Gastroesophageal sphincter (tissue), 4 donors: Measurements from ENCODE around the gene ERBB4. TPM values are rescaled to one million over a fixed set of nuclear protein-coding genes. Genes with fewer than 3 reads are reported as not detected.

Source experiments
- ATAC-seq: fragments of 150-250 bp; one replicate; pipeline ENCODE4 v1.9.1; 2016; ENCODE audit warnings: mild to moderate bottlenecking, moderate library complexity
- H3K27ac ChIP-seq, 4 donors: fragments of 200-600 bp; sonication (generic) in 3 of 4; 1 replicate in 3 of 4; 2 replicates in 1 of 4; pipeline ENCODE4 v1.5.1; 2016 to 2019
- H3K27me3 ChIP-seq: fragments of 200-600 bp; sonication (generic); one replicate; pipeline ENCODE4 v1.5.1; 2019
- H3K36me3 ChIP-seq, 2 donors: fragments of 200-600 bp; sonication (generic); one replicate each; pipeline ENCODE4 v1.5.1; 2019; ENCODE audit warnings: control low read depth in 1 of 2
- H3K4me1 ChIP-seq, 3 donors: fragments of 200-600 bp; sonication (generic); 1 replicate in 2 of 3; 2 replicates in 1 of 3; pipeline ENCODE4 v1.5.1; 2016 to 2019; ENCODE audit warnings: control low read depth in 2 of 3
- H3K4me3 ChIP-seq, 2 donors: fragments of 200-600 bp; sonication (generic); one replicate each; pipeline ENCODE4 v1.5.1; 2019; ENCODE audit warnings: mild to moderate bottlenecking in 1 of 2, moderate library complexity in 1 of 2
- H3K9me3 ChIP-seq, 3 donors: fragments of 200-600 bp; sonication (generic); one replicate each; pipeline ENCODE4 v1.5.1; 2017 to 2019; ENCODE audit warnings: control low read depth in 2 of 3
- CTCF ChIP-seq, 4 experiments: fragments of 200-600 bp in 2 of 4; fragments of 450-650 bp in 2 of 4; sonication (generic) in 1 of 4; IDR thresholded peaks; one replicate each; pipeline ENCODE4 v1.5.1; 2017 to 2019; ENCODE audit warnings: antibody characterized with exemption in 4 of 4, mild to moderate bottlenecking in 2 of 4, moderate library complexity in 2 of 4
- EP300 ChIP-seq: sonication (generic); formaldehyde crosslinking; IDR thresholded peaks from one replicate; pipeline ENCODE4 v1.6.1; 2017; ENCODE audit warnings: antibody characterized with exemption, mild to moderate bottlenecking
- POLR2A ChIP-seq, 2 donors: fragments of 450-650 bp; IDR thresholded peaks; one replicate each; pipeline ENCODE4 v1.6.1; 2017; ENCODE audit warnings: antibody characterized with exemption in 2 of 2, mild to moderate bottlenecking in 2 of 2, moderate library complexity in 1 of 2
- POLR2AphosphoS5 ChIP-seq: sonication (generic); formaldehyde crosslinking; IDR thresholded peaks from one replicate; pipeline ENCODE4 v1.6.1; 2017; ENCODE audit warnings: antibody characterized with exemption
- WGBS, 2 donors: methylation state at CpG; one replicate each; pipeline ENCODE4 v1.1.5; 2018; ENCODE audit warnings: low coverage in 1 of 2; 5-methylcytosine and 5-hydroxymethylcytosine counted together
- total RNA-seq, 4 donors: library from RNA; depleted of rRNA; stranded (reverse); fragments of >200 nt; gene quantifications; one replicate each; pipeline ENCODE4 v1.1.0, GENCODE V29; 2016

The ERBB4 gene
- total RNA-seq, 4 donors from 2014 or later, result 0.16 to 0.92 (median 0.50) TPM

- 64 to 100% methylated on average over 1 to 3 of the region's 4 CpGs for WGBS, 2 donors
- TF ChIP-seq EP300 (no peak), POLR2AphosphoS5 (no peak), CTCF (IDR thresholded peaks at IDR 0.05) (no peak), POLR2A (IDR thresholded peaks at IDR 0.05) (no peak)
- no peak for ATAC-seq
- no peaks in the 10 kb centered on the region for H3K27me3 ChIP-seq
- H3K9me3 ChIP-seq, result no peaks in the 10 kb centered on the region
- no peak overlapping the region for H3K4me3 ChIP-seq
- H3K4me1 ChIP-seq, result no peaks in the 10 kb centered on the region
- no peaks in the 10 kb centered on the region for H3K36me3 ChIP-seq
- H3K27ac ChIP-seq, result no peak overlapping the region
These were observed 130.1 kb downstream of the ERBB4 start for GRCh38 chr2:212408524-212408923.

GRCh38 chr2:212406716-212407115 is 131.9 kb downstream of the ERBB4 start:
- no peak for ATAC-seq
- Histone ChIP-seq H3K4me3 (no peak overlapping the region), H3K4me1 (no peaks in the 10 kb centered on the region), H3K27ac (no peak overlapping the region), H3K36me3 (no peaks in the 10 kb centered on the region), H3K27me3 (no peaks in the 10 kb centered on the region), H3K9me3 (no peaks in the 10 kb centered on the region)
- 56% methylated on average over 1 of the region's 1 CpG; no CpG with 5 or more reads in 1 of the 2 donors for WGBS, 2 donors
- no peak for TF ChIP-seq EP300
- TF ChIP-seq POLR2AphosphoS5, result no peak
- TF ChIP-seq POLR2A (IDR thresholded peaks at IDR 0.05), result no peak
- TF ChIP-seq CTCF (IDR thresholded peaks at IDR 0.05), result no peak

GRCh38 chr2:212402316-212402715 is 136.3 kb downstream of the ERBB4 start:
- Histone ChIP-seq H3K4me3 (no peak overlapping the region), H3K9me3 (no peaks in the 10 kb centered on the region), H3K27me3 (no peaks in the 10 kb centered on the region), H3K36me3 (no peaks in the 10 kb centered on the region), H3K4me1 (no peaks in the 10 kb centered on the region), H3K27ac (no peak overlapping the region)
- no peak for ATAC-seq
- TF ChIP-seq EP300 (no peak), CTCF (IDR thresholded peaks at IDR 0.05) (no peak), POLR2AphosphoS5 (no peak), POLR2A (IDR thresholded peaks at IDR 0.05) (no peak)
- WGBS, 2 donors, result 71% methylated on average over 4 of the region's 4 CpGs

- no peak for ATAC-seq
- TF ChIP-seq CTCF (IDR thresholded peaks at IDR 0.05) (no peak), POLR2AphosphoS5 (no peak), EP300 (no peak), POLR2A (IDR thresholded peaks at IDR 0.05) (no peak)
- no peaks in the 10 kb centered on the region for H3K36me3 ChIP-seq
- H3K27me3 ChIP-seq, result no peaks in the 10 kb centered on the region
- no peaks in the 10 kb centered on the region for H3K9me3 ChIP-seq
- H3K4me1 ChIP-seq, result no peaks in the 10 kb centered on the region
- no peak overlapping the region for H3K27ac ChIP-seq
- 80 to 92% methylated on average over 1 of the region's 1 CpG for WGBS, 2 donors
- H3K4me3 ChIP-seq, result no peak overlapping the region
These were observed 140.3 kb downstream of the ERBB4 start for GRCh38 chr2:212398316-212398715.

GRCh38 chr2:212392544-212392943 is 146.1 kb downstream of the ERBB4 start:
- TF ChIP-seq POLR2AphosphoS5, result no peak
- TF ChIP-seq CTCF (IDR thresholded peaks at IDR 0.05), result no peak
- TF ChIP-seq EP300, result no peak
- no peak for TF ChIP-seq POLR2A (IDR thresholded peaks at IDR 0.05)
- Histone ChIP-seq H3K27ac (no peak overlapping the region), H3K36me3 (no peaks in the 10 kb centered on the region), H3K4me3 (no peak overlapping the region), H3K9me3 (no peaks in the 10 kb centered on the region), H3K4me1 (no peaks in the 10 kb centered on the region), H3K27me3 (no peaks in the 10 kb centered on the region)
- no peak for ATAC-seq
- WGBS, 2 donors, result 89 to 93% methylated on average over 2 to 3 of the region's 3 CpGs
